HL-60 (cell line): ENCODE results near the gene OIT3.

Experiments used
- CTCF ChIP-seq: IDR thresholded peaks from one replicate; pipeline ENCODE4 v1.5.1; 2011; ENCODE audit warnings: low read length, control low read depth, inconsistent platforms; ENCODE audit not compliant: insufficient read depth
- POLR2AphosphoS5 ChIP-seq: IDR thresholded peaks from 2 replicates; pipeline ENCODE4 v1.6.1; 2012; ENCODE audit warnings: low read depth

GRCh38 chr10:72852508-72852907, 41.0 kb upstream of the OIT3 start:
- TF ChIP-seq CTCF (no peak), POLR2AphosphoS5 (no peak)
